Measurements from ENCODE around the gene TLE4. TPM values are rescaled to one million over a fixed set of nuclear protein-coding genes. Genes with fewer than 3 reads are reported as not detected.
"Not testable (repeated sequence)": the region's sequence is repeated elsewhere in the genome, so short reads cannot be mapped to it uniquely, and the experiment has no call there.

Gene TLE4
- total RNA-seq, 2 experiments from 2014 or later, result 25.7 to 29.4 TPM

GRCh38 chr9:79700607-79701360 is 129.0 kb downstream of the TLE4 start:
- POLR2A ChIA-PET, result no interaction called here
- CTCF ChIA-PET, result no interaction called here

GRCh38 chr9:79701651-79702050 is 129.9 kb downstream of the TLE4 start:
- ChIA-PET POLR2A (interaction anchor here (0.6 kb wide), 1 partner anchor 167 kb away, joined by 3 read pairs; no protein-coding TSS in a partner anchor), CTCF (no interaction called here)

GRCh38 chr9:79705704-79706103 is 133.9 kb downstream of the TLE4 start:
- CTCF ChIA-PET, result no interaction called here
- POLR2A ChIA-PET, result no interaction called here

GRCh38 chr9:79706512-79706911 is 134.7 kb downstream of the TLE4 start:
- POLR2A ChIA-PET, result no interaction called here
- CTCF ChIA-PET, result no interaction called here

- CTCF ChIA-PET, result no interaction called here
- POLR2A ChIA-PET, result no interaction called here
Measured at GRCh38 chr9:79707589-79707988, 135.8 kb downstream of the TLE4 start.

- CTCF ChIA-PET, result no interaction called here
- POLR2A ChIA-PET, result no interaction called here
Measured at GRCh38 chr9:79708541-79708940, 136.8 kb downstream of the TLE4 start.

DNA sequence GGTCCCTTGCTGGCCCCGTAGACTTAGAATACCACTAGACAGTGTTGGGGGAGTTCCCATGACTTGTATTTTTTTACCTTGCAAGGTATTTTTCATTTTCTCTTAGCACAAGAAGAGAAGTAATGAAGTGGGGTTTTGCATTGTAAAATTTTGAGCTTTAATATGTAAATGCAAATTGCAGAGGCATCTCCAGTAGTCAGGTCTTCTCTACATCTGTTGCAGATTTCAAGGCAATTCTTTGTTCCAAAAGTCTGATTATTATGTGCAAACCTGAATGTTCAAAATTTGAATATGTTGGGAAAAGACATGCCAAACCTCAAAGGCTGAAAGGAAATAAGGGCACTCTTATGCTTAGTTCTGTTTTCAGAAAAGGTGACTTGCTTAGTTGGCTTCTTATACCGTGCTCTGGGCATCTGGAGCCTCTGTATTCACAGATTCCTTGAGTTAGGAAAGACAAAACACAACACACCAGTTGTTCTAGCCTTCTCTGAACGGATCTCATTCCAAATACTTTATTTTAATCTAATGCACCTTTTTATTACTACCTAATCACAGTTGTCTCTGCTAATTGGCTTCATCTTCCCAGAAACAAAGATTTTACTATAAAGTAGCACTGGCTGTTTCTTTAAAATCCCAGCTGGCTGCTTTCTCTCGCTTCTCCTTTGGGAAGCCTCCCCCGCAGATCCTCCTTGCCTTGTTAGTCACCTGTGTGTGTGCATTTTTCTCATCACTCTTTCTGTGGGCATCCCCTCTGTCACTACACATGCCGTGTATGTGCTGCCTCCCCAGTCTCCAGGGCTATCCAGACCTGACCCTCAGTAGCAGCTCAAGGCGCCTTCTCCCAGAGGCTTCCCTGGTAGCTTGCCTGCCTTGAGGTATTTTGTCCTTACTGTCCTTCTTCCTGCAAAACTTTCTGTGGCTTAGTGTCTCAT is 138.2 kb downstream of the TLE4 start:
- ChIA-PET CTCF (no interaction called here), POLR2A (no interaction called here)

DNA sequence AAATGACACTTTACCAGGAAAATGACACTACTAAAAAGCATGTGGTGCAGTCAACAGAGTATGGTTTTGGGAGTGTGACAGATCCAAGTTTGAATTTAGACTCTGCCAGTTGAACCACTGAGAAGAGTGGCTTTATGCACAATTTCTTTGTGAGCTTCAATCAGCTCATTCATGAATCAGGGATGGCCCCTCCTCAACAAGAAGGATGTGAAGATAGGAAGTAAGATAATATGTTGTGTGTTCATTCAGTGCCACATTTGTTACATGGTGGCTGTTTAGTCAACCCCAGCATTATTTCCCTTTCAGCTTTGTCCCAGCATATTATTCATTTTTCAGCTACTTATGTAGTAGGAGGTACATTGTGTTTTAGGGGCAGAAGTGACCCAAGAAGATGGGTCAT is 140.1 kb downstream of the TLE4 start:
- POLR2A ChIA-PET, result no interaction called here
- CTCF ChIA-PET, result no interaction called here

GRCh38 chr9:79719021-79719420 is 147.3 kb downstream of the TLE4 start:
- POLR2A ChIA-PET, result no interaction called here
- CTCF ChIA-PET, result no interaction called here

- POLR2A ChIA-PET, result no interaction called here
- CTCF ChIA-PET, result no interaction called here
Measured at GRCh38 chr9:79719989-79720388, 148.2 kb downstream of the TLE4 start.

DNA sequence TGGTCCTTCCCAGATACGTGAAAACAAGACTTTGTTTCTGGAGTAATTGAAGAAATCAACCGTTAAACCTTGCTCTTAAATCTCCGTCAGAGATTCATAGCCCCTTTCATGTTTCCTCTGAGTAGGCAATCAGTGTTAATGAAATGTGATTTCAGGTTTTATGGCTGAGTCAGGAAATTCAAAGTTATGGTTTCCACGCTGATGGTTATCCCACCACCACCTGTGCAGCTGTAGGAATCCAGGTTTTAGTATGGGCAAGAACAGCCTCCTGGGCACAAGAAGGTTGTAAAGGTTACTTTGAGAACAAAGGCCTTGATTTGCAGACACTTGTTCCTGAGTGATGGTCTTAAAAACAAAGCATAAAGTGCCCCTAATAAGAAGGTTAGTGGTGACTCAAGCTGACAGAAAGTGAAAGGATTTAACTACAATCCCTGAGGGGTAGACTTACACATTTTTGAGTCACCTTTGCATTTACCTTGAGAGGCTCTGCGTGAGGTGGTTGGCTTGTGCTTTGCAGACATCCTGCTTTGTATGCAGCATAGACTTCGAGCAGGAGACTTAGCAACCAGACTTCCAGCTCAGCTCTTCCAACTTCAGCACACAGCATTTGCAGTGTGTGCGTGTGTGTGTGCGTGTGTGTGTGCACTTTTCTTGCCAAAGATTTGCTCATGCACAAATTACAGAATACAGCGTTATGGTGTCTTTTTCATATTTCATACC is 159.6 kb downstream of the TLE4 start:
- ChIA-PET CTCF (no interaction called here), POLR2A (no interaction called here)

DNA sequence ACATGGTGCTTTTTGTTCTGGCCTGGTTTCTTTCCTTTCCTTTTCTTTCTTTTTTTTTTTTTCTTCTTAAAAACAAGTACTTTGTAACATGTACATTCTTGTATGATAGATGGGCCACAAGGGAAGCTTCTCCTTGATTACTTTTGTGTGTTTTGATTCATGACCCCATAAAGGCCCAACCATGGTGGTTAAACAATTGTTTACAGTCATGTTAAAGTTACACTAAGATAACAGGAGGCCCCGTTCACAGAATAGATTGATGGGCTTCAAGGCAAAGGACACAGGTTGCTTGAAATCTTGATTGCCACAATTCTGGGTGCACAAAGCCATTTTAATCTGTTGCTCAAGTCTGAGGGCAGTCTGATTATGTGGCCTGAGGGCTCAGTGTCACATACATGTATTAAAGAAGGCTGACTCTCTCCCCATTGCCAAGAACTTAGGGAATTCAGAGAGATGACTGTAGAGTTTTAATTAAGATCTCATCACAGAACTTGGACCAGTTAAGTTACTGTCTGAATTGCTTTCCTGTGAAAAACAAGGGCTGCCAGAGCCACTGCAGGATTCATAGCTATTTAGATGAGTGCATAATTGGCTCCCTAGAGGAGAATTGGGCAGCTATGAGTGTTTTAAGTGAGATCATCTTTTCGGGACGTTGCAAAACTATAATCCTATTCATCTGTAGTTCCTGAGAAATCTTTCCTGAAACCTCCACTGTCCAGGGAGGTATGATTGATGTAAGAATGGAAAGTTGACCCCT is 163.4 kb downstream of the TLE4 start:
- CTCF ChIA-PET, result no interaction called here
- POLR2A ChIA-PET, result no interaction called here

DNA sequence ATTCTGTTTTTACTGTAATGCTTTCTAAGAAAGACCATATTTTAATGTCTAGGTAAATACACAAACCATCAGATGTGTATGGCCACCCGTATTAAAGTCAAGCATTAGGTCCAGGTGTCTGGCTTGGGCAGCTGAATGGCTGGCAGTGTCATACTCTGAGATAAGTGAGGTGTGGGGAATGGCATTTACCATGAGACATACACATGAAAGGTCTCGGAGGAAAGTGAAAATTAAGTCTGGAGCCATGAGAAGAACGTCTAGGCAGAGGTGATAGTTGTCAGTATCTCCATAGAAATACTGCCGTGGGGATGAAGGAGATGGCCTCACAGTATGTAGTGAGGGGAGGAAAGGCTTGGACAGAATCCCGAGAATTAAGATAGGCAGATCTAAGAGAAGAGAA is 164.3 kb downstream of the TLE4 start:
- ChIA-PET CTCF (no interaction called here), POLR2A (no interaction called here)

GRCh38 chr9:79741381-79741780 is 169.6 kb downstream of the TLE4 start:
- ChIA-PET CTCF (no interaction called here), POLR2A (no interaction called here)

DNA sequence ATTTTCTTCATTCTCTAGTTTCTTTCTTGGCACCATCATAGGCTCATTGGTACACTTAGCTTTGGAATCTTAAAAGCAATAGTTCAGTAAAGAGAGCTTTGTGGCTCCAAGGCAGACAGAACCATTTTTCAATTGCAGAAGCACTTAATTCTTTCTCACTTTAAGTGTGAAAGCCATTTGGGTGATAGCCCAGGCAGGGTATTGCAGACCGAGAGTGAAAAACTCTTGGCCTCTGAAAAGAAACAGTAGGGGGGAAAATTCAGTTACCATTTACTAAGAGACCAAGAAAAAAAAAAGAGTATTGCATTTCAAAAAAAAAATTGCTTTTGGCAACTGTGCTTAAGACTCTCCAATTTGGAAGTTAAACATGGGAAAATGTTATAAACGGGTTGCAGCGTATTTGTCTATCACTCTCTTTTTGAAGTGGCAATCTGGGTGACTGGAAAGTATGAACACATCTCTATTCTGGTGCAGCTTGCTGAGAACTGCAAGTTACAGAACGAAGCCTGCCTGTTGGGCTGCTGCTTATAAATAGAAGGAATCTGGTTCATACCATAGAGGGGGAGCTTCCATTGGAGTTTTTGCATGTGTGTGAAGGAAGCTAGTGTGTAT is 170.5 kb downstream of the TLE4 start:
- CTCF ChIA-PET, result no interaction called here
- POLR2A ChIA-PET, result no interaction called here

DNA sequence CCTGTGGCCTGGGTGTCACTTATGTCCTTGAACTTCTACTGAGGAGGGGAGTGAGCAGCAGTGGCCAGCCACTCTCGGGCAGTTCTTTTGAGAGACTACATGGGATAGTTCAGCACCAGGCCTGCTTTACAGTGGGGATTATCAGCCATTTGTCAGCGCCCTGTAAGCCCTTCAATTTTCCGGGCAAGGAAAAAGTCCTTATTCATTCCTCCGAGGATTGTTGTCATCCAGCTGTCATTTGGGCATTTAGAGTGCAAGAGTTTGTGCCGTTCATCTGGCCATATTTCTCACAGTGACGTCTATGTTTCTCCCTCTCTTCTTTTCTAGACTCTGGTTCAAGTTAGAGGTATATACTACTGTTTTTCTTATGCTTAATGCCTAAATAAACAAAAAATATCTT is 172.8 kb downstream of the TLE4 start:
- POLR2A ChIA-PET, result no interaction called here
- CTCF ChIA-PET, result no interaction called here

- ChIA-PET CTCF (no interaction called here), POLR2A (no interaction called here)
Measured at GRCh38 chr9:79745752-79746336, 174.1 kb downstream of the TLE4 start.

DNA sequence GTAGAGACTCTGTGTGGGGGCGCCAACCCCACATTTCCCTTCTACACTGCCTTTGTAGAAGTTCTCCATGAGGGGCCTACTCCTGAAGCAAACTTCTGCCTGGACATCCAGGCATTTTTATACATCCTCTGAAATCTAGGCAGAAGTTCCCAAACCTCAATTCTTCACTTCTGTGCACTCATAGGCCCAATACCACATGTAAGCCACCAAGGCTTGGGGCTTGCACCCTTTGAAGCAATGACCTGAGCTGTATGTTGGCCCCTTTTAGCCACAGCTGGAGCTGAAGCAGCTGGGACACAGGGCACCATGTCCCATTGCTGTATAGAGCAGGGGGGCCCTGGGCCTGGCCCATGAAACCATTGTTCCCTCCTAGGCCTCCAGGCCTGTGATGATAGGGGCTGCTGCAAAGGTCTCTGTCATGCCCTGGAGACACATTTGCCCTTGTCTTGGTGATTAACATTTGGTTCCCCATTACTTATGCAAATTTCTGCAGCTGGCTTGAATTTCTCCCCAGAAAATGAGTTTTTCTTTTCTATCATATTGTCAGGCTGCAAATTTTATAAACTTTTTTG is 180.2 kb downstream of the TLE4 start:
- CTCF ChIA-PET, POLR2A ChIA-PET: not testable (repeated sequence)

GRCh38 chr9:79756414-79756813 is 184.6 kb downstream of the TLE4 start:
- ChIA-PET CTCF (no interaction called here), POLR2A (no interaction called here)
